H1 (cell line): ENCODE results near the gene BRPF1. TPM values are rescaled to one million over a fixed set of nuclear protein-coding genes. Genes with fewer than 3 reads are reported as not detected.

Experiments
- CTCF ChIA-PET: fragments of 300-600 bp; sonication (Branson Sonifier 250); formaldehyde crosslinking; loops from one replicate; lab custom pipeline; 2021; ENCODE audit not compliant: partially characterized antibody; lab: Charles Lee
- POLR2A ChIA-PET: fragments of 300-600 bp; sonication (Branson Sonifier 250); formaldehyde crosslinking; loops from one replicate; lab custom pipeline; 2021; ENCODE audit warnings: inconsistent platforms; ENCODE audit not compliant: partially characterized antibody; lab: Charles Lee
- DNase-seq, 2 experiments: peaks; one replicate each; pipeline versions ENCODE4 v3.0.0 to v3.0.0-alpha.2; 2010 to 2022; ENCODE audit warnings: low spot score in 2 of 2, low read depth in 1 of 2, mixed read lengths in 1 of 2
- FAIRE-seq: peaks from 2 replicates; lab custom pipeline; 2011; peaks lifted over from hg19 to GRCh38; lab: Jason Lieb, UNC
- H2AFZ ChIP-seq: 2 replicates; pipeline ENCODE4 v1.8.1; 2012; ENCODE audit warnings: low read length, inconsistent platforms
- H2AK5ac ChIP-seq: 2 replicates; pipeline ENCODE4 v1.6.1; 2013; ENCODE audit warnings: low read depth, low read length
- H2BK120ac ChIP-seq: replicated peaks from 2 replicates; pipeline ENCODE3; 2013; ENCODE audit warnings: low read depth, low read length, inconsistent platforms
- H2BK12ac ChIP-seq: 2 replicates; pipeline ENCODE4 v1.6.1; 2013; ENCODE audit warnings: low read depth, low read length
- H2BK15ac ChIP-seq: 2 replicates; pipeline ENCODE4 v1.6.1; 2013; ENCODE audit warnings: low read length
- H2BK20ac ChIP-seq: 2 replicates; pipeline ENCODE4 v1.6.1; 2013; ENCODE audit warnings: low read length
- H2BK5ac ChIP-seq: 2 replicates; pipeline ENCODE4 v1.6.1; 2013; ENCODE audit warnings: low read depth, low read length
- H3K14ac ChIP-seq: 2 replicates; pipeline ENCODE4 v1.6.1; 2013; ENCODE audit warnings: inconsistent platforms; ENCODE audit not compliant: insufficient read length
- H3K18ac ChIP-seq: 2 replicates; pipeline ENCODE4 v1.6.1; 2013; ENCODE audit warnings: low read length; ENCODE audit errors: extremely low read depth
- H3K23ac ChIP-seq: 2 replicates; pipeline ENCODE4 v1.6.1; 2013; ENCODE audit warnings: inconsistent platforms; ENCODE audit not compliant: insufficient read length
- H3K23me2 ChIP-seq: 2 replicates; pipeline ENCODE4 v1.6.1; 2013; ENCODE audit warnings: low read depth, low read length
- H3K27ac ChIP-seq: 2 replicates; pipeline ENCODE4 v1.6.1; 2011; ENCODE audit warnings: low read depth, low read length, inconsistent platforms
- H3K27me3 ChIP-seq, 4 experiments: replicated peaks in 1 of 4; 1 replicate in 1 of 4; 2 replicates in 3 of 4; pipeline versions ENCODE4 v1.6.1 to v1.8.1; 2011 to 2013; ENCODE audit warnings: low read length in 3 of 4, mild to moderate bottlenecking in 3 of 4, inconsistent platforms in 2 of 4, mixed read lengths in 2 of 4, moderate library complexity in 1 of 4; ENCODE audit not compliant: control insufficient read depth in 3 of 4, insufficient read depth in 3 of 4; ENCODE audit errors: extremely low read depth in 1 of 4
- H3K36me3 ChIP-seq, 4 experiments: 2 replicates each; pipeline versions ENCODE4 v1.6.1 to v1.8.1; 2011 to 2013; ENCODE audit warnings: mild to moderate bottlenecking in 4 of 4, low read length in 3 of 4, moderate library complexity in 2 of 4, control low read depth in 1 of 4, inconsistent platforms in 1 of 4; ENCODE audit not compliant: insufficient read depth in 4 of 4, control insufficient read depth in 2 of 4
- H3K4ac ChIP-seq: replicated peaks from 2 replicates; pipeline ENCODE3; 2013; ENCODE audit warnings: low read length, low read depth, mixed read lengths, inconsistent platforms; ENCODE audit not compliant: insufficient read length
- H3K4me1 ChIP-seq, 4 experiments: replicated peaks in 1 of 4; 1 replicate in 1 of 4; 2 replicates in 3 of 4; pipeline versions ENCODE4 v1.6.1 to v1.8.1; 2011 to 2013; ENCODE audit warnings: low read length in 3 of 4, inconsistent platforms in 2 of 4, mixed read lengths in 1 of 4; ENCODE audit not compliant: insufficient read depth in 4 of 4, control insufficient read depth in 3 of 4
- H3K4me2 ChIP-seq, 2 experiments: 2 replicates each; pipeline versions ENCODE4 v1.6.1 to v1.8.1; 2011 to 2013; ENCODE audit warnings: low read depth in 2 of 2, low read length in 2 of 2, control low read depth in 1 of 2, inconsistent platforms in 1 of 2, mild to moderate bottlenecking in 1 of 2; ENCODE audit not compliant: insufficient read depth in 1 of 2
- H3K4me3 ChIP-seq, 4 experiments: fragments of 200-600, 300-600 bp in 1 of 4; sonication (generic), shearing (Covaris generic), sonication (Bioruptor Twin) in 1 of 4; 2 replicates each; pipeline versions ENCODE4 v1.5.1 to v1.8.1; 2011 to 2016; ENCODE audit warnings: low read length in 4 of 4, low read depth in 3 of 4, control low read depth in 2 of 4, inconsistent platforms in 2 of 4, mild to moderate bottlenecking in 2 of 4, mixed read lengths in 1 of 4, moderate library complexity in 1 of 4; ENCODE audit not compliant: insufficient read depth in 2 of 4; ENCODE audit errors: extremely low read depth in 1 of 4
- H3K56ac ChIP-seq: replicated peaks from 2 replicates; pipeline ENCODE3; 2013; ENCODE audit warnings: low read depth, mild to moderate bottlenecking, mixed read lengths, low read length, inconsistent platforms; ENCODE audit not compliant: insufficient read length
- H3K79me1 ChIP-seq: 2 replicates; pipeline ENCODE4 v1.6.1; 2013; ENCODE audit warnings: low read depth, low read length, control low read depth
- H3K79me2 ChIP-seq, 2 experiments: 2 replicates each; pipeline versions ENCODE4 v1.6.1 to v1.8.1; 2012 to 2013; ENCODE audit warnings: low read length in 2 of 2, mild to moderate bottlenecking in 2 of 2, inconsistent platforms in 1 of 2; ENCODE audit not compliant: insufficient read depth in 2 of 2, control insufficient read depth in 1 of 2
- H3K9ac ChIP-seq, 4 experiments: replicated peaks in 1 of 4; 1 replicate in 1 of 4; 2 replicates in 3 of 4; pipeline versions ENCODE4 v1.6.1 to v1.8.1; 2011 to 2013; ENCODE audit warnings: low read depth in 3 of 4, low read length in 3 of 4, control low read depth in 2 of 4, mild to moderate bottlenecking in 2 of 4, moderate library complexity in 2 of 4, inconsistent platforms in 1 of 4; ENCODE audit errors: extremely low read depth in 1 of 4
- H3K9me3 ChIP-seq, 2 experiments: 2 replicates each; pipeline versions ENCODE4 v1.6.1 to v1.8.1; 2012 to 2013; ENCODE audit warnings: mild to moderate bottlenecking in 2 of 2, moderate library complexity in 2 of 2, control low read depth in 1 of 2, inconsistent platforms in 1 of 2, low read depth in 1 of 2, low read length in 1 of 2, mixed read lengths in 1 of 2; ENCODE audit not compliant: insufficient read depth in 2 of 2
- H4K20me1 ChIP-seq, 2 experiments: replicated peaks in 1 of 2; 2 replicates each; pipeline versions ENCODE3 to v1.8.1; 2011 to 2013; ENCODE audit warnings: inconsistent platforms in 2 of 2, low read length in 2 of 2, mild to moderate bottlenecking in 1 of 2; ENCODE audit not compliant: insufficient read depth in 2 of 2, control insufficient read depth in 1 of 2
- H4K5ac ChIP-seq: 2 replicates; pipeline ENCODE4 v1.6.1; 2013; ENCODE audit warnings: low read length, low read depth, mixed read lengths, inconsistent platforms; ENCODE audit not compliant: insufficient read length
- H4K8ac ChIP-seq: 2 replicates; pipeline ENCODE4 v1.8.0; 2013; ENCODE audit warnings: mild to moderate bottlenecking, moderate library complexity, low read length, inconsistent platforms; ENCODE audit not compliant: insufficient read depth; ENCODE audit errors: extremely low read depth
- H4K91ac ChIP-seq: replicated peaks from 2 replicates; pipeline ENCODE3; 2013; ENCODE audit warnings: low read length, mixed read lengths, inconsistent platforms; ENCODE audit not compliant: insufficient read length
- CHD2 ChIP-seq: IDR thresholded peaks from 2 replicates; pipeline ENCODE4 v1.6.1; 2012; ENCODE audit warnings: low read length, improper control_type of control experiment
- HDAC6 ChIP-seq: IDR thresholded peaks from one replicate; pipeline ENCODE4 v1.7.1; 2012; ENCODE audit warnings: low read depth, mild to moderate bottlenecking, inconsistent platforms, low read length, moderate library complexity
- NRF1 ChIP-seq: IDR thresholded peaks from 2 replicates; pipeline ENCODE4 v1.6.1; 2011; ENCODE audit warnings: mild to moderate bottlenecking, low read depth, low read length, improper control_type of control experiment
- WGBS, 2 experiments: shearing (Covaris generic) in 1 of 2; methylation state at CpG; one replicate each; pipeline versions ENCODE4 v1.1.6 to v1.1.7; 2013 to 2015; ENCODE audit warnings: low lambda C conversion rate in 2 of 2, mixed read lengths in 2 of 2, inconsistent platforms in 1 of 2, low coverage in 1 of 2, missing lambda C conversion rate in 1 of 2; ENCODE audit not compliant: insufficient replicate concordance in 2 of 2, insufficient coverage in 1 of 2, insufficient read length in 1 of 2; ENCODE audit errors: extremely low coverage in 1 of 2, missing lambda C conversion rate in 1 of 2; 5-methylcytosine and 5-hydroxymethylcytosine counted together
- polyA plus RNA-seq, 7 experiments: library from polyadenylated mRNA; depleted of rRNA in 3 of 7; stranded (reverse) in 5 of 7; unstranded in 2 of 7; fragments of >200 nt in 5 of 7; fragments of 200-250 nt in 2 of 7; gene quantifications; 1 replicate in 5 of 7; 2 replicates in 1 of 7; 4 replicates in 1 of 7; pipeline versions ENCODE4 v1.2.1 to v1.2.3, GENCODE V29; 2011 to 2013; ENCODE audit warnings: missing spikeins in 2 of 7, mixed read lengths in 2 of 7
- total RNA-seq: library from RNA; stranded (reverse); fragmentation: NEBNext Ultra II Directional; extraction: Animal tissue kit (Norgen Biotek cat#: 25700); gene quantifications from 2 replicates; pipeline ENCODE4 v1.2.1, GENCODE V29; 2021

BRPF1 gene
- total and polyA plus RNA-seq, 2 of the 8 experiments (the other 6 are each of a cell fraction or from before 2014, with no cell fraction given) = 11.3 to 21.7 TPM

- POLR2A ChIA-PET = interaction anchor here (0.6 to 2.6 kb wide), 8 partner anchors 9 to 78 kb away, joined by 3 to 6 read pairs (median 4); partner anchors contain the start of genes ARPC4, BRPF1 and TADA3
- FAIRE-seq = no peak
- H3K27ac ChIP-seq = no peak overlapping the region
Observed at GRCh38 chr3:9778143-9779074, 46.9 kb downstream of the BRPF1 start.

More at GRCh38 chr3:9778143-9779074, 46.9 kb downstream of the BRPF1 start:
- Histone ChIP-seq H3K4me1 (no peaks in the 10 kb centered on the region), H3K79me1 (no peaks in the 10 kb centered on the region), H3K9me3 (no peaks in the 10 kb centered on the region), H3K79me2 (no peaks in the 10 kb centered on the region), H2AK5ac (no peak overlapping the region), H2BK15ac (no peak overlapping the region), H2BK12ac (no peak overlapping the region), H3K56ac (no peak overlapping the region), H3K23me2 (no peaks in the 10 kb centered on the region; the same call in 1 of the 2 replicates), H3K23ac (no peak overlapping the region), H4K91ac (no peak overlapping the region), H4K8ac (no peak overlapping the region), H4K5ac (no peak overlapping the region), H3K4ac (no peak overlapping the region), H2BK20ac (no peak overlapping the region), H3K14ac (no peak overlapping the region), H2BK120ac (no peak overlapping the region), H2AFZ (no peak overlapping the region), H3K4me3 (no peak overlapping the region), H3K9ac (no peak overlapping the region), H3K18ac (no peak overlapping the region), H4K20me1 (no peaks in the 10 kb centered on the region), H2BK5ac (no peak overlapping the region), H3K36me3 (peaks cover 2 to 15% (median 11%) of the 10 kb centered on the region in 4 experiments; a peak in 6 of 8 replicates), H3K27me3 (peaks cover 0 to 3% (median 0%) of the 10 kb centered on the region in 4 experiments; a peak in 1 of 7 replicates), H3K4me2 (no peak overlapping the region)
- CTCF ChIA-PET = no interaction called here
- 96% methylated on average over 5 of the region's 5 CpGs; no CpG with 5 or more reads in 1 of the 2 experiments for WGBS, 2 experiments
- TF ChIP-seq NRF1 (no peak), CHD2 (no peak), HDAC6 (no peak)
- DNase-seq = no peak
